ENCODE data around the gene SCFD2. TPM values are rescaled to one million over a fixed set of nuclear protein-coding genes. Genes with fewer than 3 reads are reported as not detected.
"Not testable (repeated sequence)": the region's sequence is repeated elsewhere in the genome, so short reads cannot be mapped to it uniquely, and the experiment has no call there.

SCFD2 gene
- total RNA-seq, 2 donors from 2014 or later: 20.3 to 27.4 TPM

DNA sequence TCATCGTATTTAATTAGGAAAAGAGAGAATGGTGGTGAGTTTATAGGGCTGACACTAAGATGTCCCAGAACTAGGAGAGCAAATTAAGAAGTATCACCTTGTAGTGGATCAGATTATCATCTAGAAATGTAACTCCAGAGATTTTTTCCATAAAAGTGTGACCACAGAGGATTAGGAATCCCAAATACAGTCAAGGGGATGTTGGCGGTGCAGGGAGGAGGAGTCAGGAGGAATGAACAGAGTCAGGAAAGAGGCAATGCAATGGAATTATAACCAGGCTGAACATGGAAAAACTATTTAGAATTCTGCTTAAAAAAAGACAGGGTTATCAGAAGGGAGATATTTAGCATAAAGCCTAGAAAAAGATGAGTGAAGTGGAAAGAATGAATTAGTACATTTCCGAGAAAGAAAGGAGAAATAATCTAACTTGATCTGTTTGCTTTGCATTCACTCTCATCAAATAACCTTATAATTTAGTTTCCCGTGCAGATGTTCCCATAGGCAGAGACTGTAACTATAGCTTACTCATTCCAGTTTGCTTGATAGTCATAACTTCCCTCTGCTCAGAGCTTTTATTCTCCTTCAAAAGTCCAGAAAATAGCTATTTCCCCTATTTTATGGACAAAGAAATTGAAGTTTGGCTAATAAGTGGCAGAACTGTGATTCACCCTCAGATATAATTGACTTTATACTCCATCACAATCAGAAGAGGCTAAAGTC, 56.4 kb downstream of the SCFD2 start:
- Histone ChIP-seq H3K9me3 (no peaks in the 10 kb centered on the region), H3K36me3 (no peaks in the 10 kb centered on the region), H3K4me1 (ENCODE audit: control insufficient read depth in 1 of 2, low read depth in 2 of 2) (peaks cover 5 to 16% of the 10 kb centered on the region in 2 donors), H3K4me3 (no peak overlapping the region), H3K27me3 (replicated peaks; ENCODE audit: insufficient read depth) (no peaks in the 10 kb centered on the region), H3K27ac (peak overlapping the region in 1 of 2 donors; percentile 50)
- TF ChIP-seq, protein P1, sequence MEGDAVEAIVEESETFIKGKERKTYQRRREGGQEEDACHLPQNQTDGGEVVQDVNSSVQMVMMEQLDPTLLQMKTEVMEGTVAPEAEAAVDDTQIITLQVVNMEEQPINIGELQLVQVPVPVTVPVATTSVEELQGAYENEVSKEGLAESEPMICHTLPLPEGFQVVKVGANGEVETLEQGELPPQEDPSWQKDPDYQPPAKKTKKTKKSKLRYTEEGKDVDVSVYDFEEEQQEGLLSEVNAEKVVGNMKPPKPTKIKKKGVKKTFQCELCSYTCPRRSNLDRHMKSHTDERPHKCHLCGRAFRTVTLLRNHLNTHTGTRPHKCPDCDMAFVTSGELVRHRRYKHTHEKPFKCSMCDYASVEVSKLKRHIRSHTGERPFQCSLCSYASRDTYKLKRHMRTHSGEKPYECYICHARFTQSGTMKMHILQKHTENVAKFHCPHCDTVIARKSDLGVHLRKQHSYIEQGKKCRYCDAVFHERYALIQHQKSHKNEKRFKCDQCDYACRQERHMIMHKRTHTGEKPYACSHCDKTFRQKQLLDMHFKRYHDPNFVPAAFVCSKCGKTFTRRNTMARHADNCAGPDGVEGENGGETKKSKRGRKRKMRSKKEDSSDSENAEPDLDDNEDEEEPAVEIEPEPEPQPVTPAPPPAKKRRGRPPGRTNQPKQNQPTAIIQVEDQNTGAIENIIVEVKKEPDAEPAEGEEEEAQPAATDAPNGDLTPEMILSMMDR (IDR thresholded peaks at IDR 0.05): no peak
- ATAC-seq (ENCODE audit: insufficient number of reproducible peaks, low FRiP score, low read depth) (no peak), DNase-seq (ENCODE audit: low spot score) (no peak)

DNA sequence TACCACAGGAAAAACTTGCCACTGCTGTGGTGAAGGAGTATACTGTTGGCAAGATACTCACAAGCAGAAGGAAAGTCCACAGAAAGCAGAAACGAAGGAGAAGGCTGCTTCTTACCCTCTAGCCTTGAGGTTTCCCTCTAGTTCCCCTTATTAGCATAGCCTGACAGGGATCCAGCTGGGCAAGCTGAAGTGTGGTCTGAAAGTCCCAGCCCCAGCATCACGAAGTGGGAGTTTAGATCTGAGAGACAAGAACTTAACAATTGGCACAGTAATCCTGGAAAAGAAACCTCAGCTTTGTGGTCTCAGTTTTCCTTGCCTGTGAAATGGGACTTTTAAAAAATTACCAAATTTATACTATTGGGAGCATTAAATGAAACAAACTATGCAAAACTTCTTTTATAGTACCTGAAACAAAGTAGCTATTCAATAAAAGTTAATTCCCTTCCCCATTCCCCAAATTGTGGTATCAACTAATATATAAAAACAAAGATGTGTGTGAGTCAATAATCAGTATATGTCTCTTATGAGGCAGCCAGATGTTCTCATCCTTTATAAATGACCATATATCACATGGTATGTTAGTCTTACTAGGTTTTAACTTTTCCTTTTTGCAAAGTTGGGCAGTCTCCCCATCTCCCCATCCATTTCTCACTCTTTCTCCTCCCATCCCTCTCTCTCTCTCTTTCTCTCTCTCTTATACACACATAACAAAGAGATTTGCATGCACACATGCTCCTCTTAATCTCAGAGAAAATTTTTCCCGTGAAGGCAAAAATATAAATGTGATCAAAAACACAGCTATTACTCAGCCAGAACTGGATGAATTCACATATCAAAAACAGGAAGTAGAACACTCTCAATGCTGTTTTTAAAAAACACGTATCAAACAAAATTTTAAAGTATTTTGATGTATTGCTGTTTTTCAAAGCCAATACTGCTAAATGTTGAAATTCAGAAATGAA, 57.8 kb downstream of the SCFD2 start:
- TF ChIP-seq, protein P1 (IDR thresholded peaks at IDR 0.05): no peak
- no peaks in the 10 kb centered on the region for H3K9me3 ChIP-seq
- no peaks in the 10 kb centered on the region for H3K36me3 ChIP-seq
- peaks cover 5 to 16% of the 10 kb centered on the region in 2 donors for H3K4me1 ChIP-seq (ENCODE audit: control insufficient read depth in 1 of 2, low read depth in 2 of 2)
- ATAC-seq (ENCODE audit: insufficient number of reproducible peaks, low FRiP score, low read depth): no peak
- peak overlapping the region; percentile 18 for H3K4me3 ChIP-seq
- H3K27me3 ChIP-seq (replicated peaks; ENCODE audit: insufficient read depth): no peaks in the 10 kb centered on the region
- no peak overlapping the region for H3K27ac ChIP-seq
- DNase-seq (ENCODE audit: low spot score): no peak

DNA sequence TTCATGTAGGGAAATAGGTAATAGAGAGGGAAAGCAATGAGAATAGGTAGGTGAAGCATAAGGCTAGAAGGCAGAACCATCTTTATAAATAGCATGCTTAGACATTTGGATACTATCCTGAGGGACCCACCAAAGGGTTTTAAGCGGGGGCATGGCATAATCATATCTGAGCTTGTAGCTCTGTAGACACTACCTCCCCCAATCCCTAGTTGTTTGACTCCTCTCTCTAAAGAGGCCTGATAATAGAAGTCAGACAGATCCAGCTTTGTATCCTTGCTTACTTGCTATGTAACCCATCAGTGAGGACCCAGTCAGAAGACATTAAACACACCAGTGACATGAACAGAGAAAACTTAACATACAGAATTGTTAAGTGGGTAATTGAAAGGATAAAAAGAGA, 58.7 kb downstream of the SCFD2 start:
- DNase-seq (ENCODE audit: low spot score) (no peak), ATAC-seq (ENCODE audit: insufficient number of reproducible peaks, low FRiP score, low read depth) (no peak)
- H3K27ac ChIP-seq: no peak overlapping the region
- TF ChIP-seq, protein P1 (IDR thresholded peaks at IDR 0.05): no peak
- no peaks in the 10 kb centered on the region for H3K27me3 ChIP-seq (replicated peaks; ENCODE audit: insufficient read depth)
- peaks cover 5 to 16% of the 10 kb centered on the region in 2 donors for H3K4me1 ChIP-seq (ENCODE audit: control insufficient read depth in 1 of 2, low read depth in 2 of 2)
- H3K36me3 ChIP-seq: no peaks in the 10 kb centered on the region
- H3K4me3 ChIP-seq: no peak overlapping the region
- H3K9me3 ChIP-seq: no peaks in the 10 kb centered on the region

DNA sequence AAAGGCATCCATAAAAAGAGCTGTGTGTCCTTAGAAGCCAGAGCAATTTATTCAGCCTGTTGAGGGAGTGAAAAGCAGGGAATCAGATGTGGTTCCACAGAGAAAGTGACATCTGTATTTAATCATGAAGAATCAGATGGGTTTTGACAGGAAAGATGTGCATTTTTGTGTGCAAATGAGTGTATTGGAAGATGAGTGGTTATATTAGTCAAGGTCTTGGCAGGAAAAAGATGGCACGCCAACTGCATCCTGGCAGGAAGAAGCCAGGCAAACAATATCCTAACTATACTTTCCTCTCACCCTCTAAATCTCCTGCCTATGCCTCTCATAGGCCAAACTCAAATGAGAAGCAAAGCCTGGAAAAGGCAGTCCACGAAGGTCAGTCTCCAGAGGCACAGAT, 59.1 kb downstream of the SCFD2 start:
- TF ChIP-seq, protein P1 (IDR thresholded peaks at IDR 0.05): no peak
- Histone ChIP-seq H3K27me3 (replicated peaks; ENCODE audit: insufficient read depth) (no peaks in the 10 kb centered on the region), H3K4me1 (ENCODE audit: control insufficient read depth in 1 of 2, low read depth in 2 of 2) (peaks cover 5 to 16% of the 10 kb centered on the region in 2 donors), H3K4me3 (no peak overlapping the region), H3K27ac (no peak overlapping the region), H3K36me3 (no peaks in the 10 kb centered on the region), H3K9me3 (no peaks in the 10 kb centered on the region)
- no peak for ATAC-seq (ENCODE audit: insufficient number of reproducible peaks, low FRiP score, low read depth)
- no peak for DNase-seq (ENCODE audit: low spot score)

DNA sequence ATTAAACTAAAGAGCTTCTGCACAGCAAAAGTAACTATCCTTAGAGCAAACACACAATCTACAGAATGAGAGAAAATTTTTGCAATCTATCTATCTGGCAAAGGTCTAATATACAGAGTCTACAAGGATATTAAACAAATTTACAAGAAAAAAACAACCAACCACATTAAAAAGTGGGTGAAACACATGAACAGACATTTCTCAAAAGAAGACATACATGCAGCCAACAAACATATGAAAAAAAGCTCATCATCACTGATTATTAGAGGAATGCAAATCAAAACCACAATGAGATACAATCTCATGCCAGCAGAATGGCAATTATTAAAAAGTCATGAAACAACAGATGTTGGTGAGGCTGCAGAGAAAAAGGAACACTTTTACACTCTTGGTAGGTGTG, 73.7 kb downstream of the SCFD2 start:
- not testable (repeated sequence) for H3K36me3 ChIP-seq; H3K27me3 ChIP-seq (replicated peaks; ENCODE audit: insufficient read depth); H3K9me3 ChIP-seq; H3K4me3 ChIP-seq; ATAC-seq (ENCODE audit: insufficient number of reproducible peaks, low FRiP score, low read depth); DNase-seq (ENCODE audit: low spot score); H3K27ac ChIP-seq; H3K4me1 ChIP-seq (ENCODE audit: control insufficient read depth in 1 of 2, low read depth in 2 of 2)
